Activated gamma-delta T cell treated with Interleukin-2 at 50 U/mL for 16 hours (primary cell): Measurements from ENCODE around the gene CALML5.

Source experiments
- DNase-seq: peaks from one replicate; pipeline ENCODE4 v3.0.0-alpha.2; 2020

The CALML5 gene

GRCh38 chr10:5498791-5499492 lies 428 bp downstream of the CALML5 start:
- DNase-seq = no peak

- DNase-seq = no peak
Observed at GRCh38 chr10:5497948-5498730, 1.2 kb downstream of the CALML5 start.

DNA sequence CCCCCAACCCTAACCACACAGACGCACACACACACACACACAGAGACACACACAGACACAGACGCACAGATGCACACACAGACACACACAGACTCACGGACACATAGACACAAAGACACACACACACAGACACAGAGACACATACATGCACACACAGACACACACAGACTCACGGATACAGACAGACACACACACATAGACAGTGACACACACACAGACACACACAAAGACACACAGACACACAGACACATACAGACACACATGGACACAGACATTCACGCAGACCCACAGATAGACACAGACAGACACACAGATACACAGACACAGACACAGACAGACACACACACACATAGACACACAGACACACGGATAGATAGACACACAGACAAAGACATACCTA lies 2.1 kb downstream of the CALML5 start:
- DNase-seq = no peak

DNA sequence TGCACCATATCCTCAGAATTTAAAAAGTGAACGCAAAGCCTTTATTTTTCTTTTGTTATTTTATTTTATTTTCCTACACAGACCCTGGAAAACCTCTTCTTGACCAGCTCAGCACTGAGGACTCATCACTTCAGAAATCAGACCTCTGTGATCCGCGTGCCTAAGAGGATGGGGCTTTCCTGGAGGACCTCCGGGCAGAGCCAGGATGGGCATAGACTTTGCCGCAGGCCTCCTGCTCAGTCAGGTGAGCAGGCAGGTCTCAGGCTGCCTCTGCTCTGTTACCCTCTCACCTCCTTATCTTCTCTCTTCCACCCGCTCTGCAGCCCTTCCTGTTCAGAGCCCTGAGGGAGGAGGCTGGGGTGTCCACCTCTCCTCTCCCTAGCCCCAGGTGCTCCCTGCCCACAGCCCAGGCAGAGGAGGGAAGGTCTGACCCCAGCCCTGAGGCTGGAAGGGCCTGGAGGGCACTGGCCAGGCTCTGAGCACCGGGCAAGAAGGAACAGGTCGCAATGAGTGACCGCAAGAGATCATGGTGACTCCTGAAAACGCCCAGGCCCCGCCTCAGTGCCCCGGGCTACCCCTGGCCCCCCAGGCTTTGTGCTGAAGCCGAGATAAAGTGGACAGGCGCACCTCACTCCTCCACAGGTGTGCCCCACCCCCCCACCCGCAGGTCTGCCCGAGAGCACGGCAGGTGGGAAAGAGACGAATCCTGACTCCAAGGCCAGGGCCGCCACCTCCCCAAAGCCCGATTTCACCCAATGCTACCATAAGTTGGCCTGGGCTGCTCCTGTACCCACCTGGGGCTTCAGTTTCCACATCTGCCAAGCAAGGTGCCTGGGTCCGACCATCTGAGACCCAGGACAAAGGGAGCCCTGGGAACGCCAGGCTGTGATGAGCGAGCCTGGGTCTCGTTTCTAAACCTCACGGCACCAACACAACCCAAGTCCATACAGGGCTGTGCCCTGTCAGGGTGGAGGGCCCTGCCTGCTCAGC lies 2.8 kb downstream of the CALML5 start:
- DNase-seq = no peak

- no peak for DNase-seq
Observed at GRCh38 chr10:5494611-5495010, 4.8 kb downstream of the CALML5 start.

- no peak for DNase-seq
Observed at GRCh38 chr10:5493691-5494090, 5.7 kb downstream of the CALML5 start.

GRCh38 chr10:5492929-5493576 lies 6.3 kb downstream of the CALML5 start:
- no peak for DNase-seq

DNA sequence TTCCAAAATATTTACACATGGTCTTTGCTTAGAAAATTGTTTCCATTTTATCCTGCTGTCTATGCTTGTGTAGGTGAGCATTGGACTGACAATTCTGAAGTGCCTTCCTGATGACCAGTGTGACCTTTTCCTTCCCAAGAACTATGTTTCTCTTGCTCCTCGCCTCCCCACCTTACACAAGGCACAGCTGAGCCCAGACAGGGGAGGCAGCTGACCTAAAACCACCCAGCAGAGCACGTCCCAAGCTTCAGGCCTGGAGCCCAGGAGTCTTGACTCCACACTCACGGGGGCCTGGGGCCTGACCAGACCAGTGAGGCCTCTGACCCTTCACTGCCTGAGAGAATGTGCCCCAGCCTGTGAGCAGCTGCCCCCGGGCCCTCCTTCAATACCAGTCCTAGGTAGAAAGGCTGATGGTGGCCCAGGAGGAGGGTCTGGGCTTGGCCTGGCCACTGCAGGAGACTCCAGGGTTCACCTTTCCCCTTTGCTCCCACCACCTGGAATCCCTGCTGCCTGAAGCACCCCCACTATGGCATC lies 7.0 kb downstream of the CALML5 start:
- DNase-seq = no peak

DNA sequence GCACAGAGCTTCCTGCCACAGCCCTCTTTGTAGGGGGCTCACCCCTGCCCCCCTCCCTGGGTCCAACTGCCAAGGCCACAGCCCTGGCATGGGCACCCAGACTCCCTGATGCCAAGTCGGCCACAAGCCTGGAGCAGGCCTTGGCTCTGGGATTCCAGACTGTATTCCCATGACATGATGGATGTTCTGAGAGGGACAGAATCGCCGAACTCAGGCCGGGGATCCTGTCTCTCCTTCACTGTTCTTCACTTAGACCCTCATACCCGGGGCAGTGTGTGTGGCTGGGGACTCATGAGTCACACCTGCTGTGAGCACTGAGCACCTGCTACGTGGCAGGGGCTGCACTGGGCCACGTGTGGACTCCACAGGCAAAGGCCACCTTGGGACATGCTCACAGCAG lies 7.9 kb downstream of the CALML5 start:
- DNase-seq = no peak

DNA sequence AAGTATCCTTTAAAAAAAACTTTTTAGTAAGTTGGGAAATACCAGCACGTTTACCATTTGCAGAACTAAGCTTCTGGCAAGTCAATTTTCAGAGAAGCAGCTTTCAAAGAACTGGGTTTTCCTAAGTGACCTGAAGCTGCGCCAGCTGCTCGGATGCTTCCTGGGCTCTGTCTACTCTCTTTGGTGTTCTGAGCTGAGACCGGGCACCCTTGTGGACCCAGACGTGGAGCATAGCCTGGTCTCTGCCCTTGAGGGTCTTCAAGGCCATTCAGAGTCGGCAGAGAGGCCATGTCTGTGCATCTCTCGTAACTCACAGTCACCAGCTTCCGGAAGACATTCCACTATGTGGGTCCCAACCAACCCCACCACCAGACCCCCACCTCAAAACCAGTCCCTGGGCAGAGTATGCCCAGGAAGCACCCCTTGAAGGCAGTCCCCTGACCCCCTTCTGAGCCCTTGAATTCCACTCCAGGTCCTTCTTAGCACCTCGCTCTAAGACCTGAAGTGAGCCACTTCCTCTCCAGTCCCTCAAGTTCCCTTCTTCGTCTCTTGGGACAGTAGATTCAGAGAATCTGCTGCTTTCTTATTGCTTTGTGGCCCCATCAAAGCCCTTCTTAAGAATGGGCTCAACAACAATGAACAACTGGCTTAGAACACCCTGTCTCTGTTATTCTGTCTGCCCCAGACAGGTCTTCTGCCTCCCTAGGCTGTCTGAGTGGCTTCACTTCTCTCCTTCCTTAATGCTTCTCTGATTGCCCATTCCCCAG lies 8.5 kb downstream of the CALML5 start:
- no peak for DNase-seq

GRCh38 chr10:5490032-5490431 lies 9.3 kb downstream of the CALML5 start:
- no peak for DNase-seq

GRCh38 chr10:5488272-5489161 lies 10.9 kb downstream of the CALML5 start:
- DNase-seq = no peak

GRCh38 chr10:5486853-5487235 lies 12.5 kb downstream of the CALML5 start:
- no peak for DNase-seq

GRCh38 chr10:5485948-5486852 lies 13.2 kb downstream of the CALML5 start:
- DNase-seq = no peak

DNA sequence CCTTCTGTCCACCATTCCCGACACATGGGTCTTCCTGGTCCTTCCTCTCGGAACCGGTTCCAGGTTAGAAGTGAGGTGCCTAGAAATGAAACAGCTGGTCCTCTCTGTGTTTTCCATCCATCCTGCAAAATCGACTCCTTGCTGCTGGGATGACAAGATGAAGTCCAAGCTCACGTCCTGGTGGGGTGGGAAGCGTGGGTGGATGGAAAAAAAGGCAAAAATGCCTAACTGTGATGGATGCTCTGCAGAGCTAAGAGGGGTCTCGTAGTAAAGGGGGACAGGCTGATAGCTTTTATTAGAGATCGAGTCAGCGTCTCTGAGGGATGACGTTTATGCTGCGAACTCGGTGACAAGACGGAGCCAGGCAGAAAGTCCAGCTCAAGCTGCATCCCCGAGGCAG lies 14.1 kb downstream of the CALML5 start:
- no peak for DNase-seq

- no peak for DNase-seq
Observed at GRCh38 chr10:5484205-5484604, 15.2 kb downstream of the CALML5 start.

DNA sequence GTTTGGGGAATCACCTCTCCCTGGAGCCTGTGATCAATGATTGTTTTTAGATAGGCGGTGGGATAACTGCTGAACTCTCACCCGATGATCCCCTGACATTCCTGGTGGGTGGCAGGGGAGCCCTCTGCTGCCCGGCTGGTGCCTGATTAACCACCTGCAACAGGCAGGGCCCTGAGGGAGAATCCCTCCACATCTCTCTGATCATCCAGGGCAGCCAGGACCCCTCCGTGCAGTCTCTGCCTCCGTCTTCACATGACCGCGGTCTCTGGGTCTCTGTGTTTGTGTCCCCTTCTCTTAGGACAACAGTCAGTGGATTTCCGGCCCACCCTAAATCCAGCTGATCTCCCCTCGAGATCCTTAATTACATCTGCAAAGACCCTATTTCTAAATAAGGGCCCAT lies 17.4 kb downstream of the CALML5 start:
- no peak for DNase-seq

- no peak for DNase-seq
Observed at GRCh38 chr10:5481121-5481520, 18.2 kb downstream of the CALML5 start.

DNA sequence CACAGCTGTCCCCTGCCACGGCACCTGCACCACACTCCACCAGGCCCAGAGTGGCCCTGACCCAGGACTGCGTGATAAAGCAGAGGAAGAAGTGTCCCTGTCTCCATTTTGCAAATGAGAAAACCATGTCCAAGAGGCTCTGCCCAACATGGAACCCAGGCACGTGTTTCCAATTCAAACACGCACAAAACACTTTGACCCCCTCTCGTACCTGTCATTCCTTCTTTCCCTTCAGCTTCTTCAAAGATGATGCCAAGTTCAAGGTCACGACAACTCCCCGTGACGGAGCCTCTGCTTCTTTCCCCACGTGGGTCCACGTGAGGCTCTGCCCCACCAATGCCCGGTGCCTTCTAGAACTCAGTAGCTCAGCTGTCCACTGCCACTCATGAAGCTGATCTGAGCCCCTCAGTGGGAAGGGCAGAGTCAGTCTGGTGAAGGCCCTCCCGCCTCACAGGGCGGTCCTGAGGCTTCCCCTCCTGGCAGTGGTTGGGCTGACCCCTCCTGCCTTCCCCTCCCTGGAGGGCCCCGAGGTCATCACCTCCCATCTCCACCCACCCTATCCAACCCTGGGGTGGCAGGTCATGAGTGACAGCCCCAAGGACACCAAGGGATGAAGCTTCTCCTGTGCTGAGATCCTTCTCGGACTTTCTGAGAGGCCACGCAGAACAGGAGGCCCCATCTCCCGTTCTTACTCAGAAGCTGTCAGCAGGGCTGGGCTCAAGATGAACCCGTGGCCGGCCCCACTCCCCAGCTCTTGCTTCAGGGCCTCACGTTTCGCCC lies 19.0 kb downstream of the CALML5 start:
- DNase-seq = no peak
